Body of pancreas (tissue), 4 donors: ENCODE data around the gene NTHL1. TPM values are rescaled to one million over a fixed set of nuclear protein-coding genes. Genes with fewer than 3 reads are reported as not detected.

Experiments
- ATAC-seq: fragments of 150-250 bp; one replicate; pipeline ENCODE4 v1.9.1; 2016
- DNase-seq, 4 donors: peaks; one replicate each; pipeline ENCODE4 v3.0.0-alpha.2; 2019
- H3K27ac ChIP-seq, 4 donors: fragments of 200-600 bp; sonication (generic); 1 replicate in 3 of 4; 2 replicates in 1 of 4; pipeline versions ENCODE4 v1.5.1 to v1.6.1; 2016 to 2019; ENCODE audit warnings: mild to moderate bottlenecking in 1 of 4, mixed read lengths in 1 of 4, moderate library complexity in 1 of 4
- H3K27me3 ChIP-seq, 2 donors: fragments of 200-600 bp; sonication (generic); one replicate each; pipeline ENCODE4 v1.6.0; 2016; ENCODE audit warnings: mild to moderate bottlenecking in 1 of 2
- H3K36me3 ChIP-seq, 2 donors: fragments of 200-600 bp; sonication (generic); replicated peaks in 1 of 2; 2 replicates each; pipeline ENCODE4 v1.5.1; 2016; ENCODE audit warnings: low read depth in 2 of 2; ENCODE audit not compliant: insufficient read depth in 1 of 2
- H3K4me1 ChIP-seq: fragments of 200-600 bp; sonication (generic); one replicate; pipeline ENCODE4 v1.6.0; 2016
- H3K4me3 ChIP-seq, 2 donors: fragments of 200-600 bp; sonication (generic); 1 replicate in 1 of 2; 2 replicates in 1 of 2; pipeline ENCODE4 v1.5.1; 2016 to 2019
- H3K9me3 ChIP-seq, 3 donors: fragments of 200-600 bp; sonication (generic); 1 replicate in 2 of 3; 2 replicates in 1 of 3; pipeline ENCODE4 v1.5.1; 2016
- CTCF ChIP-seq, 7 experiments: fragments of 450-650 bp in 4 of 7; fragments of 200-600 bp in 3 of 7; sonication (generic) in 3 of 7; IDR thresholded peaks; one replicate each; pipeline ENCODE4 v1.5.1; 2016 to 2019; ENCODE audit warnings: antibody characterized with exemption in 7 of 7
- POLR2A ChIP-seq, 3 donors: fragments of 450-650 bp; IDR thresholded peaks; one replicate each; pipeline ENCODE4 v1.6.1; 2016; ENCODE audit warnings: antibody characterized with exemption in 3 of 3, mild to moderate bottlenecking in 2 of 3
- WGBS, 2 donors: methylation state at CpG; one replicate each; pipeline ENCODE4 v1.1.5; 2017; 5-methylcytosine and 5-hydroxymethylcytosine counted together
- intact Hi-C: fragments of 100-400 bp; cut with DNase I; formaldehyde crosslinking; loops from one replicate; pipeline ENCODE4 v1.15.1; 2023
- total RNA-seq, 2 donors: library from RNA; depleted of rRNA; stranded (reverse); fragments of >200 nt; gene quantifications; one replicate each; pipeline ENCODE4 v1.1.0, GENCODE V29; 2016

Gene NTHL1
- total RNA-seq, 2 donors from 2014 or later: 15.2 to 19.7 TPM

GRCh38 chr16:2060346-2060745, 12.7 kb upstream of the NTHL1 start:
- H3K4me1 ChIP-seq: no peaks in the 10 kb centered on the region
- no peak overlapping the region for H3K27ac ChIP-seq
- intact Hi-C loops: no loop called here
- WGBS, 2 donors: 78% methylated on average over 14 of the region's 17 CpGs; no CpG with 5 or more reads in 1 of the 2 donors
- ATAC-seq (no peak), DNase-seq (no peak)
- no peaks in the 10 kb centered on the region for H3K27me3 ChIP-seq
- TF ChIP-seq CTCF (IDR thresholded peaks at IDR 0.05): no peak
- TF ChIP-seq POLR2A (IDR thresholded peaks at IDR 0.05): no peak
- H3K36me3 ChIP-seq: peaks cover 0 to 4% of the 10 kb centered on the region in 2 donors
- no peak overlapping the region for H3K4me3 ChIP-seq
- no peaks in the 10 kb centered on the region for H3K9me3 ChIP-seq

- H3K4me3 ChIP-seq: no peak overlapping the region
- H3K36me3 ChIP-seq: peaks cover 0 to 2% of the 10 kb centered on the region in 2 donors
- H3K4me1 ChIP-seq: peaks cover 8% of the 10 kb centered on the region
- DNase-seq: no peak
- no peaks in the 10 kb centered on the region for H3K27me3 ChIP-seq
- 94 to 98% methylated on average over 10 of the region's 10 CpGs for WGBS, 2 donors
- H3K27ac ChIP-seq: no peak overlapping the region
- ATAC-seq: no peak
- H3K9me3 ChIP-seq: no peaks in the 10 kb centered on the region
- intact Hi-C loops: no loop called here
- no peak for TF ChIP-seq POLR2A (IDR thresholded peaks at IDR 0.05)
- TF ChIP-seq CTCF (IDR thresholded peaks at IDR 0.05): no peak
These were observed 11.2 kb upstream of the NTHL1 start for GRCh38 chr16:2058872-2059271.

GRCh38 chr16:2058420-2058819, 10.8 kb upstream of the NTHL1 start:
- intact Hi-C loops: no loop called here
- ATAC-seq (no peak), DNase-seq (no peak)
- no peaks in the 10 kb centered on the region for H3K27me3 ChIP-seq
- WGBS, 2 donors: 82% methylated on average over 10 to 13 of the region's 13 CpGs
- no peak overlapping the region for H3K4me3 ChIP-seq
- H3K4me1 ChIP-seq: peaks cover 8% of the 10 kb centered on the region
- H3K36me3 ChIP-seq: peaks cover 0 to 2% of the 10 kb centered on the region in 2 donors
- TF ChIP-seq POLR2A (IDR thresholded peaks at IDR 0.05) (no peak), CTCF (IDR thresholded peaks at IDR 0.05) (no peak)
- no peaks in the 10 kb centered on the region for H3K9me3 ChIP-seq
- no peak overlapping the region for H3K27ac ChIP-seq

- Histone ChIP-seq H3K36me3 (peaks cover 0 to 2% of the 10 kb centered on the region in 2 donors), H3K27ac (no peak overlapping the region), H3K4me3 (no peak overlapping the region), H3K27me3 (no peaks in the 10 kb centered on the region), H3K4me1 (peaks cover 8% of the 10 kb centered on the region), H3K9me3 (no peaks in the 10 kb centered on the region)
- intact Hi-C loops: no loop called here
- 90 to 92% methylated on average over 9 to 10 of the region's 10 CpGs for WGBS, 2 donors
- no peak for TF ChIP-seq POLR2A (IDR thresholded peaks at IDR 0.05)
- no peak for TF ChIP-seq CTCF (IDR thresholded peaks at IDR 0.05)
- ATAC-seq (no peak), DNase-seq (no peak)
These were observed 9.8 kb upstream of the NTHL1 start for GRCh38 chr16:2057438-2057837.

GRCh38 chr16:2056681-2057407, 9.2 kb upstream of the NTHL1 start:
- Histone ChIP-seq H3K4me3 (no peak overlapping the region), H3K36me3 (peaks cover 0 to 2% of the 10 kb centered on the region in 2 donors), H3K9me3 (no peaks in the 10 kb centered on the region), H3K27ac (no peak overlapping the region), H3K27me3 (no peaks in the 10 kb centered on the region), H3K4me1 (peaks cover 8% of the 10 kb centered on the region)
- intact Hi-C loops: no loop called here
- DNase-seq: no peak
- 90 to 91% methylated on average over 2 to 17 of the region's 19 CpGs for WGBS, 2 donors
- TF ChIP-seq POLR2A (IDR thresholded peaks at IDR 0.05) (no peak), CTCF (IDR thresholded peaks at IDR 0.05) (no peak)
- ATAC-seq: no peak
